BE2C (cell line): ENCODE results near the gene ADPRHL1. TPM values are rescaled to one million over a fixed set of nuclear protein-coding genes. Genes with fewer than 3 reads are reported as not detected.
A peak's percentile ranks its signal among the peaks of the same experiment; 100 is the strongest.

Experiments
- DNase-seq: peaks from one replicate; pipeline ENCODE4 v3.0.0-alpha.2; 2020
- H3K27me3 ChIP-seq: fragments of 250-450 bp; sonication (Bioruptor Pico); 2 replicates; pipeline ENCODE4 v1.5.1; 2020; ENCODE audit warnings: mild to moderate bottlenecking
- H3K36me3 ChIP-seq: fragments of 250-450 bp; sonication (Bioruptor Pico); 2 replicates; pipeline ENCODE4 v1.5.1; 2020; ENCODE audit warnings: mild to moderate bottlenecking
- H3K4me1 ChIP-seq: fragments of 250-450 bp; sonication (Bioruptor Pico); 2 replicates; pipeline ENCODE4 v1.5.1; 2020
- H3K4me3 ChIP-seq: 2 replicates; pipeline ENCODE4 v1.5.1; 2011; ENCODE audit warnings: low read depth, low read length
- H3K9me3 ChIP-seq: fragments of 250-450 bp; sonication (Bioruptor Pico); 2 replicates; pipeline ENCODE4 v1.5.1; 2020
- CTCF ChIP-seq: IDR thresholded peaks from 2 replicates; pipeline ENCODE4 v1.5.1; 2012; ENCODE audit warnings: mild to moderate bottlenecking, low read depth, low read length
- polyA plus RNA-seq: library from polyadenylated mRNA; unstranded; fragments of >200 nt; gene quantifications from one replicate; pipeline ENCODE4 v1.2.1, GENCODE V29; 2012; ENCODE audit warnings: low read depth, missing spikeins; ENCODE audit not compliant: insufficient read length, insufficient read depth

The ADPRHL1 gene
- polyA plus RNA-seq = 0.54 TPM

- Histone ChIP-seq H3K4me1 (peaks cover 23% of the 10 kb centered on the region), H3K27me3 (no peaks in the 10 kb centered on the region), H3K9me3 (no peaks in the 10 kb centered on the region), H3K4me3 (no peak within 1 kb of the TSS), H3K36me3 (peaks cover 46% of the 10 kb centered on the region)
- peak; percentile 57 for DNase-seq
- TF ChIP-seq CTCF = no peak
Observed at GRCh38 chr13:113452942-113453901, at the start of gene ADPRHL1. Gene ADPRHL1, minus strand, starts transcription at chr13:113453488. Its CDS starts 51 bp downstream, at chr13:113453437.

- H3K9me3 ChIP-seq = no peaks in the 10 kb centered on the region
- peaks cover 33% of the 10 kb centered on the region for H3K36me3 ChIP-seq
- no peak for DNase-seq
- H3K4me3 ChIP-seq = no peak overlapping the region
- no peaks in the 10 kb centered on the region for H3K27me3 ChIP-seq
- TF ChIP-seq CTCF = no peak
- peaks cover 3% of the 10 kb centered on the region; the same call in 1 of the 2 replicates for H3K4me1 ChIP-seq
Observed at GRCh38 chr13:113502686-113503085, 49.4 kb upstream of the ADPRHL1 start.

- H3K4me1 ChIP-seq = no peaks in the 10 kb centered on the region
- no peaks in the 10 kb centered on the region for H3K9me3 ChIP-seq
- no peak for TF ChIP-seq CTCF
- peaks cover 46% of the 10 kb centered on the region for H3K36me3 ChIP-seq
- no peak overlapping the region for H3K4me3 ChIP-seq
- no peaks in the 10 kb centered on the region for H3K27me3 ChIP-seq
- no peak for DNase-seq
Observed at GRCh38 chr13:113500530-113501265, 47.4 kb upstream of the ADPRHL1 start.

- Histone ChIP-seq H3K9me3 (no peaks in the 10 kb centered on the region), H3K27me3 (no peaks in the 10 kb centered on the region), H3K36me3 (peaks cover 52% of the 10 kb centered on the region), H3K4me3 (no peak overlapping the region), H3K4me1 (no peaks in the 10 kb centered on the region)
- TF ChIP-seq CTCF = no peak
- no peak for DNase-seq
Observed at GRCh38 chr13:113499936-113500335, 46.6 kb upstream of the ADPRHL1 start.

- DNase-seq = no peak
- Histone ChIP-seq H3K4me1 (no peaks in the 10 kb centered on the region), H3K4me3 (no peak overlapping the region), H3K9me3 (no peaks in the 10 kb centered on the region), H3K27me3 (no peaks in the 10 kb centered on the region), H3K36me3 (peaks cover 48% of the 10 kb centered on the region)
- TF ChIP-seq CTCF = no peak
Observed at GRCh38 chr13:113498905-113499304, 45.6 kb upstream of the ADPRHL1 start.

- H3K36me3 ChIP-seq = peaks cover 43% of the 10 kb centered on the region
- no peaks in the 10 kb centered on the region for H3K9me3 ChIP-seq
- no peak overlapping the region for H3K4me3 ChIP-seq
- H3K4me1 ChIP-seq = peaks cover 3% of the 10 kb centered on the region; the same call in 1 of the 2 replicates
- H3K27me3 ChIP-seq = no peaks in the 10 kb centered on the region
- no peak for DNase-seq
- no peak for TF ChIP-seq CTCF
Observed at GRCh38 chr13:113497217-113497616, 43.9 kb upstream of the ADPRHL1 start.
